Spleen (tissue), 7 donors: ENCODE measurements around the gene NPHP4.

Experiments used
- CTCF ChIP-seq, 11 experiments: fragments of 200-600 bp in 7 of 11; fragments of 450-650 bp in 4 of 11; sonication (generic) in 4 of 11; IDR thresholded peaks in 8 of 11; conservative IDR thresholded peaks in 3 of 11; 1 replicate in 7 of 11; 2 replicates in 4 of 11; pipeline versions ENCODE4 v1.4.0 to v1.8.0; 2016 to 2021; ENCODE audit warnings: antibody characterized with exemption in 11 of 11, inconsistent platforms in 4 of 11, mild to moderate bottlenecking in 1 of 11
- POLR2A ChIP-seq, 3 donors: fragments of 450-650 bp; IDR thresholded peaks; one replicate each; pipeline ENCODE4 v1.5.1; 2017; ENCODE audit warnings: antibody characterized with exemption in 3 of 3, mild to moderate bottlenecking in 1 of 3
- POLR2AphosphoS5 ChIP-seq, 3 donors: sonication (generic); formaldehyde crosslinking; IDR thresholded peaks; one replicate each; pipeline ENCODE4 v1.5.1; 2017; ENCODE audit warnings: antibody characterized with exemption in 3 of 3
- donor health status: DM: no; HTN: no; CAD: no; lungs with moderate emphysema.
- donor health status: DM: no; HTN: no; CAD: no.
- donor health status: DM: no; HTN: no; CAD: no.

GRCh38 chr1:5989286-5989605 lies 3.0 kb downstream of the NPHP4 start:
- TF ChIP-seq CTCF (IDR thresholded peaks at IDR 0.05 in 8 of 11, conservative IDR thresholded peaks at IDR 0.05 in 3 of 11): no peak
- TF ChIP-seq POLR2A (IDR thresholded peaks at IDR 0.05): no peak
- no peak for TF ChIP-seq POLR2AphosphoS5 (IDR thresholded peaks at IDR 0.05)
